SK-N-SH (cell line): Measurements from ENCODE around the gene TJP1. TPM values are rescaled to one million over a fixed set of nuclear protein-coding genes. Genes with fewer than 3 reads are reported as not detected.
"Not testable (repeated sequence)": the region's sequence is repeated elsewhere in the genome, so short reads cannot be mapped to it uniquely, and the experiment has no call there.

ENCODE experiments used
- CTCF ChIA-PET: fragments of 300-600, 350-600 bp; formaldehyde crosslinking; extraction: SDS; loops from one replicate; lab custom pipeline; 2021; lab: Yijun Ruan, JAX
- POLR2A ChIA-PET: fragments of 350-600 bp; sonication (Branson Sonifier 250); formaldehyde crosslinking; extraction: SDS; loops from one replicate; lab custom pipeline; 2020; ENCODE audit warnings: antibody characterized with exemption, inconsistent platforms; lab: Yijun Ruan, JAX
- DNase-seq: peaks from one replicate; pipeline ENCODE4 v3.0.0; 2012
- H2AFZ ChIP-seq: fragments of 200-600 bp; sonication (generic); 2 replicates; pipeline ENCODE4 v1.8.1; 2016; ENCODE audit warnings: antibody characterized with exemption, mild to moderate bottlenecking, low read depth
- H3F3A ChIP-seq: fragments of 200-600 bp; sonication (generic); replicated peaks from 2 replicates; pipeline ENCODE3; 2016; ENCODE audit warnings: antibody characterized with exemption, mild to moderate bottlenecking; ENCODE audit not compliant: insufficient read depth
- H3K27ac ChIP-seq, 2 experiments: fragments of 200-500 bp in 1 of 2; fragments of 200-600 bp in 1 of 2; sonication (Bioruptor generic) in 1 of 2; sonication (generic), shearing (Covaris generic) in 1 of 2; 2 replicates each; pipeline versions ENCODE4 v1.5.1 to v1.6.1; 2014 to 2016; ENCODE audit warnings: low read depth in 2 of 2, inconsistent platforms in 1 of 2, low read length in 1 of 2, mild to moderate bottlenecking in 1 of 2, mixed read lengths in 1 of 2
- H3K27me3 ChIP-seq: fragments of 200-600 bp; sonication (generic), shearing (Covaris generic); 2 replicates; pipeline ENCODE4 v1.6.1; 2016; ENCODE audit warnings: mixed run types; ENCODE audit not compliant: insufficient read depth
- H3K36me3 ChIP-seq, 2 experiments: fragments of 200-500 bp in 1 of 2; fragments of 200-600 bp in 1 of 2; sonication (Bioruptor generic) in 1 of 2; sonication (generic) in 1 of 2; replicated peaks in 1 of 2; 2 replicates each; pipeline versions ENCODE3 to v1.5.1; 2014 to 2016; ENCODE audit warnings: low read length in 1 of 2, mild to moderate bottlenecking in 1 of 2; ENCODE audit not compliant: insufficient read depth in 2 of 2, control insufficient read depth in 1 of 2
- H3K4me1 ChIP-seq, 2 experiments: fragments of 200-500 bp in 1 of 2; fragments of 200-600 bp in 1 of 2; sonication (Bioruptor generic) in 1 of 2; sonication (generic), shearing (Covaris generic) in 1 of 2; 2 replicates each; pipeline versions ENCODE4 v1.5.1 to v1.6.1; 2014 to 2016; ENCODE audit warnings: low read depth in 1 of 2, low read length in 1 of 2, mixed run types in 1 of 2; ENCODE audit not compliant: insufficient read depth in 2 of 2, control insufficient read depth in 1 of 2
- H3K4me2 ChIP-seq: fragments of 200-600 bp; sonication (generic), shearing (Covaris generic); 2 replicates; pipeline ENCODE4 v1.6.1; 2017; ENCODE audit warnings: mixed run types
- H3K4me3 ChIP-seq, 2 experiments: fragments of 200-500 bp in 1 of 2; fragments of 200-600 bp in 1 of 2; sonication (Bioruptor generic) in 1 of 2; sonication (generic), shearing (Covaris generic) in 1 of 2; 2 replicates each; pipeline versions ENCODE4 v1.5.1 to v1.8.1; 2014 to 2016; ENCODE audit warnings: low read depth in 2 of 2, inconsistent platforms in 1 of 2, low read length in 1 of 2, mild to moderate bottlenecking in 1 of 2, mixed read lengths in 1 of 2, moderate library complexity in 1 of 2
- H3K79me2 ChIP-seq: fragments of 200-600 bp; sonication (generic); 2 replicates; pipeline ENCODE4 v1.8.1; 2017; ENCODE audit warnings: mild to moderate bottlenecking; ENCODE audit not compliant: insufficient read depth
- H3K9ac ChIP-seq: fragments of 200-600 bp; sonication (generic); 2 replicates; pipeline ENCODE4 v1.6.1; 2017; ENCODE audit warnings: mixed run types
- H3K9me2 ChIP-seq: fragments of 200-600 bp; sonication (generic); 2 replicates; pipeline ENCODE4 v1.6.1; 2017; ENCODE audit warnings: mixed run types
- H3K9me3 ChIP-seq: fragments of 200-600 bp; sonication (generic); 2 replicates; pipeline ENCODE4 v1.6.1; 2017; ENCODE audit warnings: mixed run types, mild to moderate bottlenecking, moderate library complexity
- H4K20me1 ChIP-seq: fragments of 200-600 bp; sonication (generic); 2 replicates; pipeline ENCODE4 v1.6.1; 2017; ENCODE audit warnings: mild to moderate bottlenecking, mixed run types; ENCODE audit not compliant: insufficient read depth
- CTCF ChIP-seq: fragments of 200-600 bp; sonication (generic); IDR thresholded peaks from 2 replicates; pipeline ENCODE4 v1.6.1; 2017; ENCODE audit warnings: antibody characterized with exemption, mild to moderate bottlenecking, moderate library complexity
- ELF1 ChIP-seq: IDR thresholded peaks from 2 replicates; pipeline ENCODE4 v1.4.0; 2012
- FOSL2 ChIP-seq: IDR thresholded peaks from 2 replicates; pipeline ENCODE4 v1.4.0; 2012; ENCODE audit warnings: low read depth, mild to moderate bottlenecking, moderate library complexity, borderline replicate concordance
- FOXJ3 ChIP-seq: sonication (generic); formaldehyde crosslinking; IDR thresholded peaks from 2 replicates; pipeline ENCODE4 v1.5.1; 2020; ENCODE audit warnings: mild to moderate bottlenecking, missing genetic modification reagents
- NRF1 ChIP-seq: IDR thresholded peaks from 2 replicates; pipeline ENCODE4 v1.6.1; 2012; ENCODE audit warnings: low read depth, mild to moderate bottlenecking, low read length
- PBX3 ChIP-seq: IDR thresholded peaks from 2 replicates; pipeline ENCODE4; 2012
- POLR2AphosphoS5 ChIP-seq: IDR thresholded peaks from 2 replicates; pipeline ENCODE4 v1.6.1; 2012; ENCODE audit warnings: low read depth, low read length
- RCOR1 ChIP-seq: fragments of 150-350 bp; IDR thresholded peaks from 2 replicates; pipeline ENCODE4 v1.6.1; 2017; ENCODE audit warnings: antibody characterized with exemption, low read length
- REST ChIP-seq: IDR thresholded peaks from 2 replicates; pipeline ENCODE4 v1.6.1; 2012; ENCODE audit warnings: mild to moderate bottlenecking, low read depth, low read length, moderate library complexity
- RXRA ChIP-seq: IDR thresholded peaks from 2 replicates; pipeline ENCODE4 v1.4.0; 2012; ENCODE audit warnings: low read depth, mild to moderate bottlenecking, borderline replicate concordance
- TAF1 ChIP-seq: IDR thresholded peaks from 2 replicates; pipeline ENCODE4 v1.6.1; 2012; ENCODE audit warnings: low read depth, mild to moderate bottlenecking, low read length, moderate library complexity, borderline replicate concordance
- ZBTB33 ChIP-seq: IDR thresholded peaks from 2 replicates; pipeline ENCODE4 v1.4.0; 2012; ENCODE audit warnings: low read depth, borderline replicate concordance
- WGBS: methylation state at CpG from one replicate; pipeline ENCODE4 v1.1.6; 2017; ENCODE audit warnings: low lambda C conversion rate; 5-methylcytosine and 5-hydroxymethylcytosine counted together
- polyA plus RNA-seq, 3 experiments: library from polyadenylated mRNA; depleted of rRNA; stranded (reverse); fragments of >200 nt; gene quantifications; 2 replicates each; pipeline ENCODE4 v1.2.3, GENCODE V29; 2012

TJP1 gene
- polyA plus RNA-seq, 1 of the 3 experiments (the other 2 are of a cell fraction) = 17.5 TPM

- TF ChIP-seq PBX3 (peak; percentile 60; the same call in 1 of the 2 replicates), RXRA (peak; percentile 75; the same call in 1 of the 2 replicates), ELF1 (no peak), FOSL2 (peak; percentile 69; the same call in 1 of the 2 replicates)
These were observed 124.1 kb downstream of the TJP1 start (continued) for GRCh38 chr15:29698030-29698701.

GRCh38 chr15:29696950-29697738 lies 125.1 kb downstream of the TJP1 start:
- H3K27ac ChIP-seq = no peak overlapping the region
- DNase-seq = no peak
- POLR2A ChIA-PET = no interaction called here
- TF ChIP-seq ZBTB33 (no peak), POLR2AphosphoS5 (no peak), NRF1 (no peak), TAF1 (no peak), CTCF (0 out of 2 replicates have a peak, but pooled peaks have one; percentile 8), RCOR1 (no peak), FOXJ3 (no peak), REST (no peak)
- TF ChIP-seq, all 33 proteins: peak for 1
- Histone ChIP-seq H3K27me3 (no peaks in the 10 kb centered on the region), H3K36me3 (peaks cover 42 to 43% of the 10 kb centered on the region in 2 experiments), H3K9me2 (no peaks in the 10 kb centered on the region), H3F3A (peaks cover 24% of the 10 kb centered on the region), H2AFZ (no peak overlapping the region), H4K20me1 (no peaks in the 10 kb centered on the region), H3K4me2 (no peak overlapping the region), H3K9ac (no peak overlapping the region), H3K4me3 (no peak overlapping the region), H3K4me1 (peaks cover 2 to 5% of the 10 kb centered on the region in 2 experiments; a peak in 3 of 4 replicates), H3K9me3 (no peaks in the 10 kb centered on the region), H3K79me2 (no peaks in the 10 kb centered on the region)
- 93% methylated on average over 15 of the region's 15 CpGs for WGBS
- CTCF ChIA-PET = no interaction called here

GRCh38 chr15:29696506-29696905 lies 125.8 kb downstream of the TJP1 start:
- 92% methylated on average over 7 of the region's 7 CpGs for WGBS
- CTCF ChIA-PET, H4K20me1 ChIP-seq, H3K4me1 ChIP-seq, H3K9me3 ChIP-seq, H3K9me2 ChIP-seq, DNase-seq, POLR2A ChIA-PET, H3K4me3 ChIP-seq, H3K4me2 ChIP-seq, H3K27ac ChIP-seq, H3K27me3 ChIP-seq, H2AFZ ChIP-seq, H3K9ac ChIP-seq, H3K79me2 ChIP-seq: not testable (repeated sequence)
- peaks cover 24% of the 10 kb centered on the region for H3F3A ChIP-seq
- H3K36me3 ChIP-seq = peaks cover 36 to 38% of the 10 kb centered on the region in 2 experiments
